ENCODE results near the gene PPP6R3.

The PPP6R3 gene

DNA sequence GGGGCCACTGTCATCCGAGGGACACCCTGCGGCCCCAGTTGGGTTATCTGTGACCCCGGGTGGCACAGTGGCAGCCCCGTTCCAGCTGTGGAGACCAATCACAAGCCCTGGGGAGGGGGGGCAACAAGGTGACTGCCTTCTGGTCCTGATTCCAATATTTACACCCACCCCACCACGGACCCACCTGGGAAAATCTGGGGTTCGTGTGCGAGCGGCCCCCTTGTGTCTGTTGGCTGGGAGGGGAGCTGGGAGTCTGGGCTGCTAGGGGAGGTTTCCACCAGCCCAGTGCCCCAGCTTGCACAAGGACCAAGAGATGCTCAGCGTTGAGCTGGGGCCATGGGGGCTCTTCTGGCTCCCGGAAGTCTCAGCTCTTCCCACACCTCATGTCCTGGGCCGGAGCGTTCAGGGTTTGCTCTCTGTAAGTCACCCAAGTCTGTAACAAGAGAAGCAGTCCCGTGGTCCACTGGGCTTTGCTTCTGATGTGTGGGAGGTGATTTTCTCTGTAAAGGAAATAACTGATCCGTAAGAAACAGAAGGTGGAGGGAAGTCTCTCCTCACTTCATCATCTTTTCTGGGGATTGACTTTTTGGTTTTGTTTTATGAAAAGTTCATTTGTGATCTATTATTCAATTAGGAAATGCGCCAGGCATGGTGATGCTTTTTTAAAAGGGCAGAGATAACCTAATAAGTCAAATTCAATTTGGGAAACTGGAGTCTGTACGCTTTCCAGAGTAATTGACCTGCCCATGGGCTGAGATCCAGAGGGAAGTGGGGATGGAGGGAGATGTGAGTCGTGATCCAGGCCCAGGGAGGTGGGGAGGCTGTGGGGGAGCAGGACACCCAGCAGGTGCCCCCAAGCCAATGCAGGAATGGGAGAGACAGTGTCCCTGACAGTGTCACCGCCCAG lies 201.4 kb downstream of the PPP6R3 start:
- no peak for DNase-seq (ENCODE audit: low read depth)
- TF ChIP-seq, protein P1, sequence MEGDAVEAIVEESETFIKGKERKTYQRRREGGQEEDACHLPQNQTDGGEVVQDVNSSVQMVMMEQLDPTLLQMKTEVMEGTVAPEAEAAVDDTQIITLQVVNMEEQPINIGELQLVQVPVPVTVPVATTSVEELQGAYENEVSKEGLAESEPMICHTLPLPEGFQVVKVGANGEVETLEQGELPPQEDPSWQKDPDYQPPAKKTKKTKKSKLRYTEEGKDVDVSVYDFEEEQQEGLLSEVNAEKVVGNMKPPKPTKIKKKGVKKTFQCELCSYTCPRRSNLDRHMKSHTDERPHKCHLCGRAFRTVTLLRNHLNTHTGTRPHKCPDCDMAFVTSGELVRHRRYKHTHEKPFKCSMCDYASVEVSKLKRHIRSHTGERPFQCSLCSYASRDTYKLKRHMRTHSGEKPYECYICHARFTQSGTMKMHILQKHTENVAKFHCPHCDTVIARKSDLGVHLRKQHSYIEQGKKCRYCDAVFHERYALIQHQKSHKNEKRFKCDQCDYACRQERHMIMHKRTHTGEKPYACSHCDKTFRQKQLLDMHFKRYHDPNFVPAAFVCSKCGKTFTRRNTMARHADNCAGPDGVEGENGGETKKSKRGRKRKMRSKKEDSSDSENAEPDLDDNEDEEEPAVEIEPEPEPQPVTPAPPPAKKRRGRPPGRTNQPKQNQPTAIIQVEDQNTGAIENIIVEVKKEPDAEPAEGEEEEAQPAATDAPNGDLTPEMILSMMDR (conservative IDR thresholded peaks at IDR 0.05; ENCODE audit: low read depth, low read length), result no peak
- H3K4me3 ChIP-seq (ENCODE audit: low read length), result no peak overlapping the region

DNA sequence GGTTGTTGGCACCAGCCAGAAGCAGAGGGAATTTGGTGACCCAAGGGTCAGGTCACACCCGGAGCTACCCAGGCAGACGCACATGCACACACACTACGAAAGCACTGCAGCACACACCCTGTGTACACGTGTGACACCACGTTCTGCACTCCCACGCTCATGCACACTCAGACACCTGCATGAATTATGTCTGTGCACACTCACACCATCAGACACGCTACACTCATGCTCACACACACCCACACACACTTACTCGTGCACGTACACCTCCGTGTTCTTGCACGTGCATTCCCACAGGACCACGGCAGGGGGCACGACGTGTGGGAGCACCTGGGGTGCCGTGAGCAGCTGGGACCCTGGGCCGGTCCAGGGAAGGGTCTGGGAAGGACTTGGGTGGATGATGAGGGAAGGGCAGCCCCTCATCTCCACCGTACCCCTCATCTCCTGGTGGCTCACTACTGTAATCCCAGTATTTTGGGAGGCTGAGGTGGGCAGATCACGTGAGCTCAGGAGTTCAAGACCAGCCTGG lies 203.0 kb downstream of the PPP6R3 start:
- H3K4me3 ChIP-seq (ENCODE audit: low read length), result no peak overlapping the region
- TF ChIP-seq, protein P1 (conservative IDR thresholded peaks at IDR 0.05; ENCODE audit: low read depth, low read length), result no peak

DNA sequence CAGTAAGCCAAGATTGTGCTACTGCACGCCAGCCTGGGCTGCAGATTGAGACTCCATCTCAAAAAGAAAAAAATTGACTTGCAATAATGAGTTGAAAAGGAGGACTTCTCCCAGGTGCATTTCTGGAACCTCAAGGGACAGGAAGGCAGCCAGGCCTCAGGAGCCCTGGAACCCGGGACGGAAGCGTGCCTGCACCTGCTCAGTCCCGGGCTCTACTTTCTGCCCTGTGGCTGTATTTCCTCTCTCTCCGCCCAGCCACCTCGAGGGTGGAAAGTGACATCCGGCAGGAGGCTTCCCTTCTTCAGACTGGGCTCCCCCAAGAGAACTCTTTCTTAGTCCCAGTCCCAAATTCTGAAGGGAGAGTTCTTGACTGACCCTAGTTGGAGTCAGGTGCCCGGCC lies 203.6 kb downstream of the PPP6R3 start:
- TF ChIP-seq, protein P1 (conservative IDR thresholded peaks at IDR 0.05; ENCODE audit: low read depth, low read length), result no peak
- no peak for DNase-seq (ENCODE audit: low read depth)
- no peak overlapping the region for H3K4me3 ChIP-seq (ENCODE audit: low read length)

More for the DNA sequence above, 203.0 kb downstream of the PPP6R3 start:
- no peak for DNase-seq (ENCODE audit: low read depth)

DNA sequence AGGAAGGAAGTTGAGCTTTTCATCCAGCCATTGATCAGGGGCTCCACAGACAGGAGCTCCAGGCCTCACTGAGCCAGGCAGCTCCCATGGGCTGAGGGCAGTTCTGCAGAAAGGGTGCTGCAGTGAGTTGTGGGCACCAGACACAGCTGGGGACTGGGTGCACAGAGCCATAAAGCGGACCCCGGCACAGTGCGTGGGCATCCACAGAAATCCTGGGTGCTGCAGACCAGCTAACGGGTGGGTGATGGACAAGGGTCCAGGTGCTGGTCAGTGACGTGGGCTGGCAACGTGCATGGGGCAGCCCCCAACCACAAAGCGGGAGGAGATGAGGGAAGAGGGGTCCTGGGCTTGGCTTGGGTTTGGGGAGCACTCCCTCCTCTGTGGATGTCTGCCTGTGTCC lies 204.4 kb downstream of the PPP6R3 start:
- TF ChIP-seq, protein P1 (conservative IDR thresholded peaks at IDR 0.05; ENCODE audit: low read depth, low read length), result no peak
- DNase-seq (ENCODE audit: low read depth), result no peak
- no peak overlapping the region for H3K4me3 ChIP-seq (ENCODE audit: low read length)
